ENCODE results near the gene FOXL3.

FOXL3 gene

DNA sequence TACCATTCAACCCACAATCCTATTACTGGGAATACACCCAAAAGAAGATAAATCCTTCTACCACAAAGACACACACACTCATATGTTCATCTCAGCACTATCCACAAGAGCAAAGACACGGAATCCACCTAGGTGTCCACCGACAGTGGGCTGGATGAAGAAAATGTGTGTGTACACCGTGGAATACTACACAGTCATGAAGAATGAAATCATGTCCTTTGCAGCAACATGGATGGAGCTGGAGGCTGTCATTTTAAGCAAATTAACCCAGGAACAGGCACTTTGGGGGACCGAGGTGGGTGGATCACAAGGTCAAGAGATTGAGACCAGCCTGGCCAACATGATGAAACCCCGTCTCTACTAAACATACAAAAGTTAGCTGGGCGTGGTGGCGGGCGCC, 8.3 kb upstream of the FOXL3 start:
- H3K4me3 ChIP-seq (replicated peaks; ENCODE audit: low read depth, low read length): no peak overlapping the region
- TF ChIP-seq, protein P1, sequence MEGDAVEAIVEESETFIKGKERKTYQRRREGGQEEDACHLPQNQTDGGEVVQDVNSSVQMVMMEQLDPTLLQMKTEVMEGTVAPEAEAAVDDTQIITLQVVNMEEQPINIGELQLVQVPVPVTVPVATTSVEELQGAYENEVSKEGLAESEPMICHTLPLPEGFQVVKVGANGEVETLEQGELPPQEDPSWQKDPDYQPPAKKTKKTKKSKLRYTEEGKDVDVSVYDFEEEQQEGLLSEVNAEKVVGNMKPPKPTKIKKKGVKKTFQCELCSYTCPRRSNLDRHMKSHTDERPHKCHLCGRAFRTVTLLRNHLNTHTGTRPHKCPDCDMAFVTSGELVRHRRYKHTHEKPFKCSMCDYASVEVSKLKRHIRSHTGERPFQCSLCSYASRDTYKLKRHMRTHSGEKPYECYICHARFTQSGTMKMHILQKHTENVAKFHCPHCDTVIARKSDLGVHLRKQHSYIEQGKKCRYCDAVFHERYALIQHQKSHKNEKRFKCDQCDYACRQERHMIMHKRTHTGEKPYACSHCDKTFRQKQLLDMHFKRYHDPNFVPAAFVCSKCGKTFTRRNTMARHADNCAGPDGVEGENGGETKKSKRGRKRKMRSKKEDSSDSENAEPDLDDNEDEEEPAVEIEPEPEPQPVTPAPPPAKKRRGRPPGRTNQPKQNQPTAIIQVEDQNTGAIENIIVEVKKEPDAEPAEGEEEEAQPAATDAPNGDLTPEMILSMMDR (IDR thresholded peaks at IDR 0.05; ENCODE audit: low read depth, low read length, missing control alignments): no peak
- no peak for DNase-seq (ENCODE audit: extremely low read depth, low read depth)

DNA sequence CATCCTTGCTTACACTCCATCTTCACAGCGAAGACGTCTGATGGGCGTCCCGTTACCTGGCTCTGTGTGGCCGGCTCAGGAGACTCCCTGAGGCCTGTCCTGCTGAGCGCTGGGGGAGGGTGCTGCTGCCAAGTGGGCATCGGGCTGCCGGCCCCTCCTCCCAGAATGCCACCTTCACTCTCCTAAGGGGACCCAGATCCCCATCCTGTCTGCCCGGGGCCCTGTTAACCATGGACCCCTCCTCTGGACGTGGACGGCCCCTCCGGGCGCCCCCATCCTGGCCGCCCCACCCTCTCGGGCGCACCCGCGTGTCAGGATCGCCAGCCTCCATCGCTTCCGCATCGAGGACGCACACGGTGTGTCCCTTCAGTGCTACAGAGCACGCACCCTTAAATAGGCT, 7.3 kb upstream of the FOXL3 start:
- no peak for DNase-seq (ENCODE audit: extremely low read depth, low read depth)
- H3K4me3 ChIP-seq (replicated peaks; ENCODE audit: low read depth, low read length): no peak overlapping the region
- TF ChIP-seq, protein P1 (IDR thresholded peaks at IDR 0.05; ENCODE audit: low read depth, low read length, missing control alignments): no peak

DNA sequence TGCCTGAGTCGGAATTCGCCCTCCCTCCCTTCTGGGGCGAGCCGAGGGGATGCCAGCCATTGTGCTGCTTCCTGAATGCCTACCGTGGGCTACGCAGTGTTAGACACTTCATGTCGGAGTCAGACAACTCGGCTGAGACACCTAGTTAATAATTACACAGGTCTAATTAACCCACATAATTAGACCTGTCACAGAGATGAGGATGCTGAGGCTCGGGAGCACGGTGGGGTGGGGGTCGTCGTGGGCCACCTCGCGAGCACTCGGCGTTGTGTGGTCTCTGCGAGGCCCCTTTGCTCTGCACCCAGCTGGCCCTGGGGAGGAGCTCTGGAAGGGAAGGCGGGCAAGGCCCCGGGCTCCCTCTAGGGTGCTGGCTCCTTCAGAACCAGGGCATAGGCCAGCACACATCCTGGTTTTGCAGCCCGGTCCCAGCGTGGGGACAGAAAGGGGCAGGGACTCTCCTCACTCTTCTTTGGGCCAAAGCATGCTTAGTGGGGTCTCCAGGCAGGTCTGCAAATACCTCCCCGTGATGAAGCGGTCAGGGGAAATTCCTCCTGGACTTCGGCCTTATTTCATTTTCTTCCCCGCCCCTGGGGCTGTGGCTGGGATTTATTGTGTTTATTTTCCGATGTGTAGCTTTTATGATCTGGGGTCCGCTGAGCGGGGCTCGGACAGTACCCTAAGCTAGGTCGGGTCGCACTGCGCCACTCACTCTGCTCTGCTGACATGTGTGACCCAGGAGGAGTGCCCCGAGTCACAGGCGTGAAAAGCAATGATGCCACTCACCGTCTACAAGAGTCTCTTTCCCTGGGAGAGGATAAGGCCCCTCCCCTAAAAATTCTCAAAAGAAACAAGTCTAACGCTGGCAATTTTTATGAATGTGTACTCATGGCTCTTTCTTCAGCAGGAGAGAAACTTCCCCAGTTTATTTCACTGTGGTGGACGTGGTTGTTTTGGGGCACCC, 4.9 kb upstream of the FOXL3 start:
- H3K4me3 ChIP-seq (replicated peaks; ENCODE audit: low read depth, low read length): no peak overlapping the region
- no peak for DNase-seq (ENCODE audit: extremely low read depth, low read depth)
- TF ChIP-seq, protein P1 (IDR thresholded peaks at IDR 0.05; ENCODE audit: low read depth, low read length, missing control alignments): no peak

DNA sequence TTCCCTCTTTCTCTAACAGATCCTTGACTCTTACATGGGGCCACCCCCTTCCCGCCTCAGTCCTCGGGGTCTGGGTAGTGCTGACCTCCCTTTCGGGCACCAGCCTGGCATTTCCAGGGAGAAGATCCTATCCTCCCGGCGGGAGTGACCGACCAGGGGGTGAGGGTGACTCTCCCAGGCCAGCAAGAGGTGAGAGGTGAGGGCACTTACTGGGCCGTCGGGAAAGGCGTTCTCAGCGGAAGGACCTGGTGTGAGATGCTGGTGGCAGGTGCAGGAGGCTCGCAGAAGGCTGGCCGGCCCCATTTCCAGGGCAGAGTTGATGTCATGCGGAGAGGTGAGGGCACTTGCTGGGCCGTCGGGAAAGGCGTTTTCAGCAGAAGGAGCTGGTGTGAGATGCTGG, 4.2 kb upstream of the FOXL3 start:
- no peak overlapping the region for H3K4me3 ChIP-seq (replicated peaks; ENCODE audit: low read depth, low read length)
- DNase-seq (ENCODE audit: extremely low read depth, low read depth): no peak
- TF ChIP-seq, protein P1 (IDR thresholded peaks at IDR 0.05; ENCODE audit: low read depth, low read length, missing control alignments): no peak

DNA sequence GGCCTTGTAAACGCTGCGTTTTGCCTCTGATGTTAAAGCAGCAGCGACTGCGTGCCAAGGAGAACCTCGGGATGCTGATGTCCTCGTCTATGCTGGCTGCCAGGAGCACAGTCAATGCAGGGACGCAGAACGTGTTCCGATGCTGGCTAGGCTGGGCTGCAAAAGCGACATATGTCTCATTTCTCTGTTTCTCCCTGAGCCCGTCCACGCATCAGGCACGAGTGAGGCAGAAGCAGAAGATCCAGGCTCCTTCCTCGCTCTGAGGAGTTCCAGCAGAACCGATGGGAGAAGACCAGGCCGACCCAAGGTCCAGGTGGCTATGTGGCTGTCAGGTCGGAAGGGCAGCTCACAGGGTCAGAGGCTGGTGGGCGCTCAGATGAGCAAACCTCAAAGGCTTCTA, 3.7 kb upstream of the FOXL3 start:
- TF ChIP-seq, protein P1 (IDR thresholded peaks at IDR 0.05; ENCODE audit: low read depth, low read length, missing control alignments): no peak
- no peak for DNase-seq (ENCODE audit: extremely low read depth, low read depth)
- no peak overlapping the region for H3K4me3 ChIP-seq (replicated peaks; ENCODE audit: low read depth, low read length)

DNA sequence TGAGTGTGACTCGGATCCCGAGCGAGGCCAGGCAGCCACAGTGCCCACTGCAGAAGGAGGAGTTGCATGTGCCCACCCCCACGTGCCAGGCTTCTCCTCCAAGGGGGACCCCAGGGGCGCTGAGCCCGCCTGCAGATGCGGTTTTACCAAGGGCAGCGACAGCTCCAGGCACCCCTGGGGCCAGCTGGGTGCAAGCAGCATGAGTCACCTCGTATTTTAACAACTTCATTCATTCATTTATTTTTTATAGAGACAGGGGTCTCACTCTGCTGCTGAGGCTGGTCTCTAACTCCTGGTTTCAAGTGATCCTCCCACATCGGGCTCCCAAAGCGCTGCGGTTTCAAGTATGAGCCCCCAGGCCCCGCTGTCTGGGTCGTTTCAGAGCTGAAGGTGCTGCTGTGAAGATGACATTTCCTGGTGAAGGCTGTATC, 1.3 kb upstream of the FOXL3 start:
- TF ChIP-seq, protein P1 (IDR thresholded peaks at IDR 0.05; ENCODE audit: low read depth, low read length, missing control alignments): no peak
- H3K4me3 ChIP-seq (replicated peaks; ENCODE audit: low read depth, low read length): no peak overlapping the region
- DNase-seq (ENCODE audit: extremely low read depth, low read depth): no peak
